GM12873 (cell line): ENCODE measurements around the gene HOXD4.

Experiments used
- TF ChIP-seq, protein P1 (sequence below): IDR thresholded peaks from 2 replicates; pipeline ENCODE4 v1.5.1; 2012; ENCODE audit warnings: low read depth, mild to moderate bottlenecking, moderate library complexity, low read length, control low read depth; ENCODE audit not compliant: insufficient read depth; ENCODE audit errors: missing control alignments

The HOXD4 gene

GRCh38 chr2:176160251-176160985, 9.1 kb downstream of the HOXD4 start:
- TF ChIP-seq, protein P1, sequence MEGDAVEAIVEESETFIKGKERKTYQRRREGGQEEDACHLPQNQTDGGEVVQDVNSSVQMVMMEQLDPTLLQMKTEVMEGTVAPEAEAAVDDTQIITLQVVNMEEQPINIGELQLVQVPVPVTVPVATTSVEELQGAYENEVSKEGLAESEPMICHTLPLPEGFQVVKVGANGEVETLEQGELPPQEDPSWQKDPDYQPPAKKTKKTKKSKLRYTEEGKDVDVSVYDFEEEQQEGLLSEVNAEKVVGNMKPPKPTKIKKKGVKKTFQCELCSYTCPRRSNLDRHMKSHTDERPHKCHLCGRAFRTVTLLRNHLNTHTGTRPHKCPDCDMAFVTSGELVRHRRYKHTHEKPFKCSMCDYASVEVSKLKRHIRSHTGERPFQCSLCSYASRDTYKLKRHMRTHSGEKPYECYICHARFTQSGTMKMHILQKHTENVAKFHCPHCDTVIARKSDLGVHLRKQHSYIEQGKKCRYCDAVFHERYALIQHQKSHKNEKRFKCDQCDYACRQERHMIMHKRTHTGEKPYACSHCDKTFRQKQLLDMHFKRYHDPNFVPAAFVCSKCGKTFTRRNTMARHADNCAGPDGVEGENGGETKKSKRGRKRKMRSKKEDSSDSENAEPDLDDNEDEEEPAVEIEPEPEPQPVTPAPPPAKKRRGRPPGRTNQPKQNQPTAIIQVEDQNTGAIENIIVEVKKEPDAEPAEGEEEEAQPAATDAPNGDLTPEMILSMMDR = no peak

GRCh38 chr2:176160986-176161824, 9.9 kb downstream of the HOXD4 start:
- TF ChIP-seq, protein P1 = no peak

- TF ChIP-seq, protein P1 = no peak
These were observed 10.7 kb downstream of the HOXD4 start for GRCh38 chr2:176161825-176162626.

DNA sequence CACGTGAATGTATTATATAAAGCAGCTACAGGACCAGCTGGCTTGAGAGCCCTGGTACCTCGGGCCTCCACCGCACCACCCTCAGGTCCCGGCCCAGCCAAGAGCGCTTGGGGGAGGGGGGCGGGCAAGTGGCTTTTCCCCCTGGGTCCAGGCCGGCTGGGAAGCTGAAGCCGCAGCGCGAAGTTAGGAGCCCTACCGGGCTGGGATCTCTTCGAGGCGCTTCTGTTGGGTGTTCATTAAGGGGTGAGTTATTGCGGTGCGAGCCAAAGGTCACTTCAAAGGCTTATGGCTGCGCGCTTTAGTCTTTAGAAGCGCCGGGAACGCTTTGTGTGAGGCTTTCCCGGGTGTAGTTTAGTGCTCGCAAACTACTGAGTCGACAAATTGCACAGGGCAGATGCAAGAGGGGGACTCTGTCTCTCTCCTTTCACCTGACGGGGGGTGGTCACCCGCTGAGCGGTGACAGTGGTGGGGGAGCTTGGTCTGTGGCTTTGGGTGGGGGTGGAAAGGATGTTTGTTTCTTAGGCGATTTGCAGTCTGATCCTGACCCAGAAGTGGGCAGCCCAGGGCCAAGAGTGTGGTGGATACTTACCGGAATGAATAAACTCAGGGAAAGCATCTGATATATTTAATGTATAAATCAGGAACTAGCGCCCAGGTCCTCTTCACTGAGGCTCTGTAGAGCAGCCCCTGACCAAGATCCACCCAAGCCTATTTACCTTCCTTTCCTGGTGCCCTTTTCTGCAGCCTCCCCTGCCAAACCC, 11.7 kb downstream of the HOXD4 start:
- TF ChIP-seq, protein P1 = no peak

DNA sequence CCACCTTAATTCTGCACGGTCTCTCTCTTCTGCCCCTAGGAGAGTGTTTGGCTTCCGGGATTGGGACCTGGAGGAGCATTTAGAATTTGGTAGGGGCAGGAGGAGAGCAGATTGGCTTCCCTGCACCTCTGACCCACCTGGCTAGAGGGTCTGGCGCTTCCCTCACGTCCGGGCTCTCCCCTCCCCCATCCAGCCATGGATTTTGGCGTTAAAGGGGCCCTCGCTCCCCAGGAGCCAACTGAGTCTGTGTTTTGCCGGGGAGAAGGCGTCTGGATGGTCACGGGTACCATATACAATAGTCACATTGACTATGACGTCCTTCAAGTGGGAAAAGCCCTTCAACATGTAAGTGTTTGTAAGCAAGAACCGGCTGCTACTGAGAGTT, 12.3 kb downstream of the HOXD4 start:
- TF ChIP-seq, protein P1 = no peak

DNA sequence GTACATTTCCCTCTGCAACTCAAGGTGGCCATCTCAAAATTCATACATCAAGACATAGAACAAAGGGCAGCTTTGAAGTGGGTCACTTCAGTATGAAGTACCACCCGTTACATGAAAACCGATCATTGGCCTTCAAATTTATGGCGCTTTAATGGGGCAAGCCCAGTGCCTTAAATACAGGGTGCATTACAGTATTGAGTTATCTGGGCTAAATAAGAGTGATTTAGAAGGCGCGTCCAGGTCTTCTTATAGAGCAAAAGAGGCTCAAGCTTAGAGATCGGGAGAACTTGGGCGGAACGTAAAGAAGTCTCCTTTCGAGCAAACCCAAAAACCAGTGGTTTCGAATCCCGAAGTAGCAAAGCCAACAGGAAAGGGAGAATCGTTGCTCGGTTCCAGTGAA, 12.9 kb downstream of the HOXD4 start:
- TF ChIP-seq, protein P1 = no peak
